GM21717 (cell line): ENCODE data around the gene STK11.

ENCODE experiments used
- ATAC-seq: cut with Tn5 transposase; IDR thresholded peaks from one replicate; pipeline ENCODE4 v1.9.1; 2021; ENCODE audit warnings: mild to moderate bottlenecking, moderate library complexity; ENCODE audit not compliant: unreplicated experiment

The STK11 gene

DNA sequence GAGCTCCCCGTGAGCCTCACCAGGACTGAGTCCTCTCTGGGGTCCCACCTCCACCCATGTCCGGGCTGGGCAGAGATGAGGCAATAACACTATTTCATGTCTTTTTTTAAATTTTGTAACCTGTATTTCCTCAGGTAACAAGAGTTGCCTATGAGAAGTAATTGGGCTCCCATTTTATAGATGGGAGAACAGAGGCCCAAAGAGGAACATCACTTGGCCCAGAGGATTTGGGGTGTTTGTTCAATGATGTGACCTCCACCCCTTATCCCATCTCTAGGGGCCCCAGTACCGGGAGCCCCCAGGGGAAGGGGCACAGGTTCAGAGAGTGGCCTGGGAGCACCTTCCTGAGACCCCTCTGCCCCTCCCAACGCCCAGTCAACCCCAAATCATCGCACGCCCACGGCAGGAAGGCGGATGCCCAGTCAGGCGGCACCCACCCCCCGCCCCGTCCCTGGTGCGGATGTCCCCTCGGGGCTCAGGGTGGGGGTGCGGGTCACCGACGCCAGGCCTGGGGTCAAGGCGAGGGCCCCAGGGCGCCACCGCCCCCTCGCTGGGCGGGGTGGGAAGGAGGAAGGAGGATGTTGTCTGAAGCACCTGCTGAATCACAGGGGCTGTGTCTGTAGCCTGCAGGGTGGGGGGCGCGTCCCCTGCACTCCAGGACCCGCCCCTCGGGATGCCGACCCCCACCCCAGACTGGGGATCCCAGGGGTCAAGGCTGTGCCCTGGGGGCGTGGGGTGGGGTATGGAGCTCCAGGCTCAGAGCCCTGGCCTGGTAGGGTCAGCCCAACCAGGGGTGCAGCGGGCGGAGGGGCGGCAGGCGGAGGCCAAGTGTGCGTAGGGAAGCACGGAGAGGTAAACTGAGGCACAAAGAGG lies 54.5 kb downstream of the STK11 start:
- peak; percentile 0 for ATAC-seq

DNA sequence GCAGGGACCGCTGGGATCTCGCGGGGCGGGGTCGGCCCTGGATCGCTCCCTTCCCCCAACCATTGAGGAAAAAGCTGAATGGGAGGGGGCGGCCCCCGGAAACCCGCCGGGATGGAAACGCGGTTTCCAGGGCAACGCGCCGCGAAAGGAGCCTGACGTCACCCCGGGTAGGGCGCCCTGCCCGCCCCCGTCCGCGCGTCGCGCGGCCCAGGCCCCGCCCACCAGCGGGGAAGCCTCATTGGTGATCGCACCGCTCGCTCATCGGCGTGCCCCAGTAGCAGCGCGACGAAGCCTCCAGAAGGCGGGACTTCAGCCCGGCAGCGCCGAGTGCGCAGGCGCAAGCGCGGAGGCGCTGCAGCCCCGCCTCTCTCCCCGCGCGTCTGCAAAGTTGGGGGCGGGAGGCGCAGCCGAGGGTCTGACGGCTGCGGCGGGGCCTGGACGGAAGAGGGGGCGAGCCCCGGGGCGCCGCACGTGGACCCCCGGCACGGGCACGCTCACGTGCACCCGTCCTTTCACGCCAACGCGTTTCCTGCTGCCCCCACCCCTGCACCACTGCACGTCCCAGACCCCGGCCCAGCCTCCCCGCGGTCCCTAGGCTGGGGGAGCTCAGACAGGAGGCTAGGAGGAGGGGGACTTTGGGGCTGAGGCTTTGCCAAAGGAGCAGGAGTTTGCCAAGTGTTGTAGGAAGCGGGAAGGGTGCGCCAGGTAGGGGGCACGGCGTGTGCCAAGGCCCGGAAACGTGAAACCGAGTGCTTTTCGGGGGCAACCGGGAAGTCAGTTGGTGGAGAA lies 55.4 kb downstream of the STK11 start:
- peak; percentile 29 for ATAC-seq

DNA sequence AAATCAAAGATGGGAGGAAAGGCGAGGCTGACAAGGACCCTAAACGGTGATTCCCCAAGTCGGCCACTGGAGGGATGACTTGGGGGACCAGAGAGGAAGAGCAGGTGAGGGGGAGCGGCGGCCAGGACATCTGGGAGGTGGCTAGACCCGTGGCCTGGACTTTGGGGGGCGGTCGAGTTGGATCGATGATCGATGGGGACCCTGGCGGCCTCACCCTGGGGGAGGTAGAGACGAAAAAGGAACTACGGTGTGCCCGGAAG lies 55.9 kb downstream of the STK11 start:
- no peak for ATAC-seq

DNA sequence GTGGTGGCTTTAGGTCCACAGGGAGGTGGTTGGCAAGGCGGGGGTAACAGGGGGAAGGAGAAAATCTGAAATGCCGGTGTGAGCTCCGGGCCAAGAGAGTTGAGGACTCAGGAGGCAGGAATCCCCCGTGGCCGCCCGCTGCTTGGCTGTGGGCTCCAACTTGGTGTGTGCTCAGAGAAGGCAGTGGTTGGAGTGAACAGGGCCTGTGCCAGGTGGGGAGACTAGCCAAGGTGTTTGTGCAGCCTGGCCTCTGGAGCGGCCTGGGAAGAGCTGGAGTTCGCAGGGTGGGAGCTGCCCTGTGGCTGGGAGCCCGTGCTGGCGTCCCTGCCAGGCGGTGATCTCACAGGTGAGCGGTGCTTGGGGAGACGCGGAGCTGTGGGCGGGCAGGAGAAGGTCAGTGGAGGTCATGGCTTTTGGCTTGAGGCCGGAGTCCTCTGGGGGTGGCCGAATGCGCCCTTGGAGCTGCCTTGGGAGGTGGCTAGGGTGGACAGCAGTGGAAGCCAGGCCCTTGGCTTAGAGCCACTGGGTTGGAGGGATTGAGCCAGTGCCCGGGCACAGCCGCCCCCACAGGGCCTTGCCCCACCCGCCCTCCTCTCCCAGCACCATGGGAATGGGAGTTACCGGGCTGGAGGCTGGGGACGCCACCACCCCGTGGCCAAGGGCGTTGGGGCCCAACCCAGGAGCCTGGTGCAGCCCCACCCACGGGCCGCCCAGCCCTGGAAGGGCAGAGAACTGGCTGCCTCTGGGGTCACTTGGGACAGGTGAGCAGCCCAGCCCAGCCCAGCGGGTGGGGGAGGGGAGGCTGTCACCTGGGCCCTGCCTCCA lies 56.4 kb downstream of the STK11 start:
- no peak for ATAC-seq

DNA sequence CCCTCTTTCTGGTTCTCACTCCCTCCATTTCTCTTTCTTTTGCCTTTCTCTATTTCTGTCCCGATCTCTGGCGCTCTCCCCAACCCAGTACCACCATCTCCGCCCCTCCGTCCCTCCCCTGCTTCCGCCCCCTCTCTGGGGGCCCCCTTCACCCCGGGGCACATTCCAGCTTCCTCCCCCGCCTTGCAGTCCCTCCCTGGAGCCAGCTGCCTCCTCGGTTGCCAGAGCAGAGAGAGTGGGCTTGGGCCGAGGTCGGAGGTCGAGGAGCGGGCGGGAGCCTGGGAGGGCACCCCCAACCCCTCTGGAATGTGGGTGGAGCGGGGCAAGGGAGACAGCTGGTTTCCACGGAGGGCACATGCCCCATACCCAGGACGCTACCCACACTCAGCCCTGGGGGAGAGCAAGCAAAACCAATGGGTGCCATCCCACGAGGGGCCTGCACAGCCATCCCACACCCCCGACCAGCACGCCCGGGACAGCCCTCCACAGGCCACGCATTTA lies 57.1 kb downstream of the STK11 start:
- ATAC-seq, result no peak

DNA sequence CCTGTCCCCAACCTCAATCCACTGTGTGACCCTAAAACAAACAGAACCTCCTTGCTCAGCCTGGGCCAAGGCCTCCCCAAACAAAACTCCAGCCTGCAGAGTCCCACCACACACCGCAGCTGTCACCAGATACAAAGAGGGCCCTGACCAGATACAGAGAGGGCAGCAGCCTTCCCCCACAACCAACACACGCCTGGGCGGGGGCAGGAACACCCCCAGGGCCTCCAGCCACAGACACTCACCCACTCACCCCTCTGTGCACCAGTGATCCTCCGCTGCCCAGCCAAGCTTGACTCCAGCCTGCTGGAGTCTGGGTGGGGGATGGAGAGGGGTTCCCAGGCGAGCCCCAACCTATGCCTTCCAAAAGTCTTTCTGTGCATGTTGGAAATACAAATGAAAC lies 57.6 kb downstream of the STK11 start:
- ATAC-seq, result no peak

DNA sequence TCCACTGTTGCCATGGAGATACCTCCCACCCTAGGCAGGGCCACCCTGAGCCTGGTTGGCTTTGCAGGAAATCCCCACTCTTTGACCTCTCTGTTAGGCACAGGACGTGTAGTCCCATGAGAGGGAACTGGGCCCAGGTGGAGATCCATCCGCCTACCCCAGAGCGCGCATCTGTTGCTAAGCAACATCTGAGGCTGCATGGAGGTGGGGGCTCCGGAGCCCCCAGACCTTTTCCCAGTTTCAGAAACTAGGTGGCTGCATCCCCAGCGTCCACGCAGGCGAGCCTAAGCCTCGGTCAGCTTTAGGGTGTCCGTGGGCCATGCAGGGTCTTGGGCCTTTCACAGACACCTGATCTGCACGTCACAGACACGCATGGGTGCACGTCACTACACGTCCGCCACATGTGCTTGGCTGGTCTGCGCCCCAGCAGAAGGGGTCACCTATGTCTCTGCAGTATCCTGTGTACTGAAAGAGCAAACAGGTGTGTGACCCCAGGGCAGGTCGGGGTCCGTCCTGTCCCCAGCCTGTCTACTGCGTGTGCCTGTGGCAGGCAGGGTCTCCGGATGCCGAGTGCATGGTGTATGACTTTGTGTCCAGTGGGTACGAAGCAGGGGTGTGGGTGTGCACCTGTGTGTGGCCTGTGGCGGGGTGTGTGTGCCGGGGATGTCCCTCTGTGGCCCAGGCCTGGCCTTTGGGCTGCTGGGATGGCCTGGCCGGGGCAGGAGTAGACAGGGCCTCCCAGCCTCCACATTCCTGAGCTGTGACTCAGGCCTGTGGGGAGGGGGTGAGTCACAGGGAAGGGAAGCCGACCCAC lies 59.4 kb downstream of the STK11 start:
- no peak for ATAC-seq

DNA sequence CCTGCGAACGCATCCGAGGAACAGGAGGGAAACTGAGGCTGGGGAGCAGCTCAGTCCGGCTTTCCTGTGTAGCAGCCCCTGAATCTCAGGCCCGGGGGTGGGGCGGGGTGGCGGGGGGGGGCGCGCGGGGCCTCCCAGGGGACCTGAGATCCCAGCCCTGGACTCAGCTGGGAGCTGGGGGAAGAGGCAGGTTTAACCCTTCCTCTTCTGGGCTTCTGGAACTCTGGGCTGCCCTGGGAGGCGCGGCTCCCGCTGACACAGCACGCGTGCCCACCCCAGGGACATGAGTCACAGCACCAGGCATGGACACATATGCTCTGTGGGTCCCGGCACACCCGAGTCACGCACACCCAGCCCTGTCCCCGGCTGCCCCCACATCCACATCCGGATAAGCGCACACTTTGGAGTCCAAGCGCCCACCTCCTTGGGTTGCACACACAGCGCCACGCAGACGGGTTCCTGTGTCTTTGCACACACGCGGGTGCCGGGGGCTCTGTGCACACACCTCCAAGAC lies 60.1 kb downstream of the STK11 start:
- ATAC-seq, result no peak

DNA sequence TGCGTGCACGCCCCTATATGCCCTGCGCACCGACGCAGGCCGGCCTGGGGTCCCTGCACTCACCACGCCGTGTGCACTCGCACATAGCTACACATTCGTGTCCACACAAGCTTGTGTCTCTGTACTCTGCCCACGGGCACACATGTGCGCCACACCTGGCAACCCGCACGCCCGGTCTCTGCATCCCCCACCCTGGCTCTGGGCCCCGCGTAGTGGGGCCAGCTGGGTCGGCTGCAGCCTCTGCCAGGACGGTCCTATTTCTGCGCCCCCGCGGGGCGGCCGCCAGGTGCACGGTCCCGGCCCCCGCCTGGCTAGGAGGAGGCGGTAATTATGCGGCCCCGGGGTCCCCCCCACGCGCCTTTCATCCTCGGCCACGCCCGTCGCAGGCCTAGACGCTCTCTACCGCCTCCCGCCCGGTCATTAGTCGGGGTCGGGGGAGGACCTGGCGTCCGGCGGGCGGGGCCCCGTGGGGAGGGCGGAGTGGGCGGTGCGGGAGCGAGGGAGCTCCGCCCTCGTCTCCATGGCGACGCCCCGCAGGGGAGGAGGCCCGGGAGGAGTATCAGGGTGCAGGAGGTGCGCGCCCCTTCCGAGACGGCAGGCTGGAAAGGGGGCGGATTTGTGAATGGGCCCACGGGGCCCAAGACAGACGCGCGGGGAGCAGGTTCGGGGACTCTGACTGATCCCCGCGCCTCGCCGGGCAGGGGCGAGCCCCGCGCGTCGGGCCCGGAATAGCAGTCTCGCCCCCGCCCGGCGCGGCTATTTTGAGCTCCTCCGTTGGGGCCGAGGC lies 60.7 kb downstream of the STK11 start:
- no peak for ATAC-seq

DNA sequence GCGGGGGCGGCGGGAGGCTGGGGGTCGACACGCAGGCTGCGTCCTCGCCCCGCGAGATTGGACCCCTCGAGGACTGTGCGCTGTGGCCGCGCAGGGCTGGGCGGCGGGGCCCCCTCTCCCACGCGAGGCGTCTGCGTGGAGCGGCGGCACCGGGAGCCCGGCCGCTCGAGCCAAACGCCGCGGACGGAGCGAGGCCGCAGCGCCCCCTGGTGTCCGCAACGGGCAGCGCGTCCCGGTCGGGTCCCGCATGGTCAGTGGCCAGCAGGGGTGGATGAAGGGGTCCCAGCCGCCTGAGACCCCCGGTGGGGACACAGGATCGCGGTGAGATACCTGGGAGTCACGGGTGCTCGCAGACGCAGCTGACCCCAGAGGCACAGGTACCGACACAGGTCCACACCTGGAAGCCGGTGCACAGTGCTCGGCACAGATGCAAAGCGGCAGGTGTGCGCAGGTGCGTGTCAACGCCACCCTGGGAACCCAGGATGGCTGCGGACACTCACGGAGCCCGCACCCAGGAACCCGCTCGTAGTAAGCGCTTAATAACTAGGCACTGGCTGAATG lies 61.4 kb downstream of the STK11 start:
- ATAC-seq, result no peak

DNA sequence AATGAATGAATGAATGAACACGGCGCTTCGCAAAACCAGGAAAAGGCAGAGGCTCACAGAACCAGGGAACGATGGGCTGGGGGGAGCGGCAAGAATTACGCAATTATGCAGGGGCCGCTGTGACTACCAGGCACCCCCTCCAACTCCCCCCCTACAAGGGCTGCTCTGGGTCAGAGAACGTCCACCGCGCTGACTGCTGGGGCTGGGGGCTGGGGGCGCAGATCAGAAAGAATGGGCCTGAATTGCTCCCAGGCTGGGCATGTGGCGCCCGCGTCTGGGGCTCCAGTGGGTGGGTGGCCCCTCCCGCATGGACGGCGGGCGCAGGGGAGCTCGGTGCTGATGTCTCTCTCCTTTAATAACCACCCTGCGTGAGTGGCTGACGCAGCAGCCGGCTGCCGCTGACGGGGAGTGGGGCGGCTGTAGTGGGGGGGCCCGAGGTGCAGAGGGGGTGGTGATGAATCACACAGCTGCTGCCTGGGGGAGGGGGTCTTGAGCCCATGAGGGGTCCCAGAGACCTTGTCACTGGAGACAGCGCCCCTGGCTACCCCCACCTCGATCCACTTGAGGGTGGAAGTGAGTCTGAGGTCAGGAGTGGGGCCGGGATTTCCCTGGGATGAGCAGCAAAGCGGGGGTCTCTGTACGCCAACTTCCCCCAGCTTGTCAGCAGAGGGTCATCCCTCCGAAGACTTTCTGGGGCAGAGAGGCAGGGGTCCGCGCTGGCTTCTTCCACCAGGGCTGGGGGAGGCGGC lies 62.1 kb downstream of the STK11 start:
- no peak for ATAC-seq

DNA sequence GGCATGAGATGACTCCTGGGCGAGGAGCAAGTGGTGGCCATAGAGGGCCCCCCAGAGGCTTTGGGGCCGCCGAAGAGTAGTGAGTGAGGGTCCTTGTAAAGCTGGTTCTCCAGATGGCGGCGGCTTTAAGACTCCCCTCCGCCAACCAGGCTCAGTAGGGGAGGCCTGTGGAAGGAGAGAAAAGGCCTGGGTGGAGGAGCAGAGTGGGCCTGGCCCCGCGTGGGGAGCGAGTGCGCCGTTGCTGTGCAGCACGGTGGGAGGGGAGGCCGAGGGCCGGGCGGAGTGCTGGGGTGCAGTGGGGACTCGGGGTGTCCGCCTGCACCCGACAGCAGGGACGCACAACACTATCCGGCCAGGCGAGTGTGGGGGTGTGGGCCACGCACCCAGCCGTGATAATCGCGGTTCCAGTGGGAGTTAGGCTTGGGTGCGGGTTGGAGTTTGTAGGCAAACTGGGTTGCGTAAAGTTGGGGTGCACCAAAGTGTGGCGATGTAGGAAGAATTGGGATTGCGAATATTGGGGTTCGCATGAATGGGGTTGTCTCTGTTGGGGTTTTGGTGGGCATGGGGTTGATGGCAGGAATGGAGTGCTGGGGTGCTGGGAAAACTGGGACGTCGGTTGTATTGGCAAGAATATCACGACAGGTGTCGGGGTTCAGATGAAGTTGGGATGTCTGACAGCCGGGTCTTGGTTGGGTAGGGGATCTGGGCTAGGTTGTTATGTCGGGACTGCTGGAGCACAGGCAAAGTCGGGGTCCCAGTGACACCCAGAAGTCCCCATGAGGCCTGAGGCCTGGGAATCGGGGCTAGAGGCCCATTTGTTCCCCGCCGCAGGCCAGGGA lies 62.9 kb downstream of the STK11 start:
- ATAC-seq, result no peak

DNA sequence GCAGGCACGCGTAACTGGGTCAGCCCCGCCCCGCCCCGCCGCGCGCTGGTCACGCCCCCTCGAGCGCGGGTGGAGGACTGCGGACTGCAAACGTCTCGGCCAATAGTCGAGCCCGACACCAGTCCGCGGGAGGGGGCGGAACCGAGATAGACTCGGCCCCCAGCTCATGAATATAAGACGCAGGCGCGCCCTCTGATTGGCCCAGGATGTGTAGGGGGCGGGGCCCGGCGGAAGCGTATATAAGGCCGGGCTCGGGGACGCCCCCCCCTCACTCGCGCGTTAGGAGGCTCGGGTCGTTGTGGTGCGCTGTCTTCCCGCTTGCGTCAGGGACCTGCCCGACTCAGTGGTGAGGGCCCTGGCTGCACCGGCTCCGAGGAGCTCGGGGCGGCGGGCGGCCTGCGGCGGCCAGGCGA lies 63.5 kb downstream of the STK11 start, which contains the start of gene CIRBP:
TSS of gene CIRBP (plus strand) at position 268 of the 413 bp plus-strand sequence. CDS start 1,602 bp downstream, outside the sequence.
- peak; percentile 46 for ATAC-seq

DNA sequence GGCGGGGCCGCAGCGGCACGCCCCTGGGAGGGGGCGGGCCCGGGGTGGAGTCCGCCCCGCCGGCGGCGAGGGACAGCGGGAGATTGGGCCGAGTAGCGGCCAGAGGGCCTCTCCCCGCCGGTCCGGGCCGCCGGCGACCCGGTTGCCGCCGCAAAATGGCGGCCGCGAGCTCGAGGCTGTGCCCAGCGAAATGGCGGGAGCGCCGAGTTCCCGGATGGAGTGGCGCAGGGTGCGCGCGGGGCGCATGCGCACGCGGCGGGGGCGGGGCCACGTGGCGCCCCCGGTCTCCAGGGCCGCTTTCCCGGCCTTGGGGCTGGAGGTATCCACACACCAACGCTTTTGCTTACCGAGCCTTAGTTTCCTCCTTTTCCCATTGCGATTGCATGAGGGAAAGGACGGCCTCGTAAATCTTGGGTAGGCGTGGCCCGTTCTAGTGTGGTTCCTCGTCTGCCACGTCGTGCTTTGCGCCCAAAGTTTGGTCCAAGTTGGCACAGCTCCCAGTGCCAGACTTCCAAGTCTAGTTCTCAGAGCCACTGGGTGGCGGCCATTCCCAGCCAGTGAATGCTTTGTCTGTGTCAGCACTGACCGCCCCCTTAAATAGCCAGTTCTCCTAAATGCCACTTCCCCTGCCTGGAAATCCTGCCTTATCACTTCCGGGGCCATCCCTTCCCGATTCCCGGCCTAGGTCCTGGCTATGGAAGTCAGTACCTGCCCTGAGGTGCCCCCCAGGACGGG lies 64.1 kb downstream of the STK11 start:
- peak; percentile 23 for ATAC-seq

DNA sequence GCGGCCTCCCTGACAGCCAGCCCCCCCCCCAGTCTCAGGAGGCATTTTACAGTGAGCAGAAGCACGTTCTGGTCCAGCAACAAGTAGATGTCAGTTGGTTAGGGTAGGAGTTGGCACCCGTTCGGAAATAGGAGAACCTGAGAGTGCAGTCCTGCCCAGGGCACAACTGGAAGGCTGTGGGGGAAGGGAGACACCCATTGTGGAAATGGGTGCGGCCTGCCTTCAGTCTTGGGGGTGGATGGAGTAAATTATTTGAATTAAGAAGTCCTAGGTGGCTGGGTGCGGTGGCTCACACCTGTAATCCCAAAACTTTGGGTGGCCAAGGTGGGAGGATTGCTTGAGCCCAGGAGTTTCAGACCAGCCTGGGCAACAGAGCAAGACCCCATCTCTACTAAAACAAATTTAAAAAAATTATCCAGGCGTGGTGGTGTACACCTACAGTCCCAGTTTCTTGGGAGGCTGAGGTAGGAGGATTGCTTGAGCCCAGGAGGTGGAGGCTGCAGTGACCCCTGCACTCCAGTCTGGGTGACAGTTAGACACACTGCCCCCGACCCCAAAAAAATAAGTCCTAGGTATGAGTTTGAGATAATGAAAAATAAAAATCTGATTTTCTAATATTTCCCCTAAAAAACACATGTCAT lies 64.8 kb downstream of the STK11 start:
- no peak for ATAC-seq

DNA sequence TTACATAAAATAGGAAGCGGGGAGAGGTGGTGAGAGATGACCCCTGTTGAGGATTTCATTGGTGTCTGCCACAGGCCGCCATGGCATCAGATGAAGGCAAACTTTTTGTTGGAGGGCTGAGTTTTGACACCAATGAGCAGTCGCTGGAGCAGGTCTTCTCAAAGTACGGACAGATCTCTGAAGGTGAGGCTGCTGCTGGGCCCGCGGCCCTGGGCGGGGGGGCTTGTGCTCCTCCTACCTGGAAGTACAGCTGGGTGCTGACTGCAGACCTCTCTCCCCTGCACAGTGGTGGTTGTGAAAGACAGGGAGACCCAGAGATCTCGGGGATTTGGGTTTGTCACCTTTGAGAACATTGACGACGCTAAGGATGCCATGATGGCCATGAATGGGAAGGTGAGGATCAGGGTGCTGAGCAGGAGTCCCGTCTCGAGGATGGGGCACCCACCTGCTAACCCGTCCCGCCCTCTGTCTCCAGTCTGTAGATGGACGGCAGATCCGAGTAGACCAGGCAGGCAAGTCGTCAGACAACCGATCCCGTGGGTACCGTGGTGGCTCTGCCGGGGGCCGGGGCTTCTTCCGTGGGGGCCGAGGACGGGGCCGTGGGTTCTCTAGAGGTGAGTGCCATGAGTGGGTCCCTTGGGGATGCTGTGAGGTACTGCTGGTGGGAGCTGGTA lies 65.4 kb downstream of the STK11 start:
- no peak for ATAC-seq
